SK-N-SH treated with all-trans-retinoic acid at 6 μM for 48 hours (cell line): Measurements from ENCODE around the gene MARVELD1.

Experiments used
- ATAC-seq: fragments of 200-7000 bp; cut with Tn5 transposase; 3 replicates; pipeline ENCODE4 v1.9.1; 2020; ENCODE audit warnings: mild to moderate bottlenecking, moderate library complexity
- ARNTL ChIP-seq: fragments of 450-650 bp; formaldehyde crosslinking; IDR thresholded peaks from 2 replicates; pipeline ENCODE4 v1.5.0; 2020; ENCODE audit warnings: low read depth, mild to moderate bottlenecking, moderate library complexity, borderline replicate concordance
- BACH2 ChIP-seq: fragments of 250-450 bp; sonication (Bioruptor Pico); IDR thresholded peaks from 2 replicates; pipeline ENCODE4 v1.9.0; 2021; ENCODE audit warnings: mild to moderate bottlenecking, borderline replicate concordance
- CSDC2 ChIP-seq: fragments of 250-450 bp; sonication (Bioruptor Pico); IDR thresholded peaks from 2 replicates; pipeline ENCODE4 v1.5.0; 2020; ENCODE audit warnings: mild to moderate bottlenecking, moderate library complexity
- ESRRG ChIP-seq: fragments of 250-450 bp; sonication (Bioruptor Pico); IDR thresholded peaks from 2 replicates; pipeline ENCODE4 v1.6.1; 2021; ENCODE audit warnings: mild to moderate bottlenecking
- GLIS3 ChIP-seq: fragments of 250-450 bp; sonication (Bioruptor Pico); IDR thresholded peaks from 2 replicates; pipeline ENCODE4 v1.5.0; 2020; ENCODE audit warnings: mild to moderate bottlenecking, moderate library complexity
- ISL1 ChIP-seq: fragments of 250-450 bp; sonication (Bioruptor Pico); IDR thresholded peaks from 2 replicates; pipeline ENCODE4 v2.1.2; 2022; ENCODE audit warnings: mild to moderate bottlenecking, moderate library complexity
- OSR1 ChIP-seq: fragments of 250-450 bp; sonication (Bioruptor Pico); IDR thresholded peaks from 2 replicates; pipeline ENCODE4 v1.8.0; 2022; ENCODE audit warnings: moderate library complexity, mild to moderate bottlenecking, inconsistent platforms
- POU6F1 ChIP-seq: fragments of 250-450 bp; sonication (Bioruptor Pico); IDR thresholded peaks from 2 replicates; pipeline ENCODE4 v1.8.0; 2021; ENCODE audit warnings: low read depth, mild to moderate bottlenecking, moderate library complexity, borderline replicate concordance
- RARB ChIP-seq: fragments of 250-450 bp; sonication (Bioruptor Pico); IDR thresholded peaks from 2 replicates; pipeline ENCODE4 v1.8.0; 2021; ENCODE audit warnings: mild to moderate bottlenecking, moderate library complexity
- SNAI2 ChIP-seq: fragments of 250-450 bp; sonication (Bioruptor Pico); IDR thresholded peaks from 2 replicates; pipeline ENCODE4 v1.5.0; 2020; ENCODE audit warnings: mild to moderate bottlenecking, moderate library complexity
- TCF4 ChIP-seq: fragments of 250-450 bp; sonication (Bioruptor Pico); IDR thresholded peaks from 2 replicates; pipeline ENCODE4 v1.8.0; 2021; ENCODE audit warnings: mild to moderate bottlenecking, moderate library complexity, borderline replicate concordance
- TOX ChIP-seq: fragments of 250-450 bp; sonication (Bioruptor Pico); IDR thresholded peaks from 2 replicates; pipeline ENCODE4 v1.8.0; 2021; ENCODE audit warnings: mild to moderate bottlenecking, moderate library complexity, borderline replicate concordance
- TSHZ2 ChIP-seq: fragments of 250-450 bp; sonication (Bioruptor Pico); IDR thresholded peaks from 2 replicates; pipeline ENCODE4 v1.5.0; 2020; ENCODE audit warnings: mild to moderate bottlenecking, moderate library complexity
- ZC3H10 ChIP-seq: fragments of 250-450 bp; sonication (Bioruptor Pico); IDR thresholded peaks from 2 replicates; pipeline ENCODE4 v1.5.1; 2021; ENCODE audit warnings: mild to moderate bottlenecking, moderate library complexity
- ZFP30 ChIP-seq: fragments of 450-650 bp; formaldehyde crosslinking; IDR thresholded peaks from 2 replicates; pipeline ENCODE4 v1.5.0; 2022; ENCODE audit warnings: mild to moderate bottlenecking, moderate library complexity
- ZNF565 ChIP-seq: fragments of 450-650 bp; formaldehyde crosslinking; conservative IDR thresholded peaks from 2 replicates; pipeline ENCODE4 v1.5.0; 2020; ENCODE audit warnings: low read depth, mild to moderate bottlenecking, moderate library complexity
- ZNF70 ChIP-seq: fragments of 450-650 bp; formaldehyde crosslinking; IDR thresholded peaks from 2 replicates; pipeline ENCODE4 v1.5.0; 2020; ENCODE audit warnings: mild to moderate bottlenecking, moderate library complexity
- ZNF8 ChIP-seq: fragments of 450-650 bp; formaldehyde crosslinking; IDR thresholded peaks from 2 replicates; pipeline ENCODE4 v1.5.0; 2020; ENCODE audit warnings: mild to moderate bottlenecking, moderate library complexity
- TF ChIP-seq, protein P1 (sequence below): fragments of 250-450 bp; sonication (Bioruptor Pico); IDR thresholded peaks from 2 replicates; pipeline ENCODE4 v1.5.1; 2020; ENCODE audit warnings: low read depth, mild to moderate bottlenecking, moderate library complexity
- TF ChIP-seq, protein P2 (sequence below): fragments of 250-450 bp; sonication (Bioruptor Pico); IDR thresholded peaks from 2 replicates; pipeline ENCODE4 v1.5.1; 2021; ENCODE audit warnings: mild to moderate bottlenecking, moderate library complexity
- TF ChIP-seq, protein P3 (sequence below): fragments of 250-450 bp; sonication (Bioruptor Pico); IDR thresholded peaks from 2 replicates; pipeline ENCODE4 v1.8.0; 2020; ENCODE audit warnings: mild to moderate bottlenecking, moderate library complexity, borderline replicate concordance

MARVELD1 gene

GRCh38 chr10:97747573-97747972, 34.0 kb downstream of the MARVELD1 start:
- ATAC-seq, result no peak
- TF ChIP-seq CSDC2 (CRISPR knock-in tag) (no peak), ZNF70 (CRISPR knock-in tag) (no peak), ZC3H10 (CRISPR knock-in tag) (no peak), POU6F1 (CRISPR knock-in tag) (no peak), GLIS3 (CRISPR knock-in tag) (no peak), ZNF8 (CRISPR knock-in tag) (no peak), ZFP30 (CRISPR knock-in tag) (no peak), TSHZ2 (CRISPR knock-in tag) (no peak), OSR1 (CRISPR knock-in tag) (no peak), ZNF565 (CRISPR knock-in tag) (no peak), TOX (CRISPR knock-in tag) (no peak), ISL1 (CRISPR knock-in tag) (no peak), BACH2 (CRISPR knock-in tag) (no peak)
- TF ChIP-seq, protein P1, sequence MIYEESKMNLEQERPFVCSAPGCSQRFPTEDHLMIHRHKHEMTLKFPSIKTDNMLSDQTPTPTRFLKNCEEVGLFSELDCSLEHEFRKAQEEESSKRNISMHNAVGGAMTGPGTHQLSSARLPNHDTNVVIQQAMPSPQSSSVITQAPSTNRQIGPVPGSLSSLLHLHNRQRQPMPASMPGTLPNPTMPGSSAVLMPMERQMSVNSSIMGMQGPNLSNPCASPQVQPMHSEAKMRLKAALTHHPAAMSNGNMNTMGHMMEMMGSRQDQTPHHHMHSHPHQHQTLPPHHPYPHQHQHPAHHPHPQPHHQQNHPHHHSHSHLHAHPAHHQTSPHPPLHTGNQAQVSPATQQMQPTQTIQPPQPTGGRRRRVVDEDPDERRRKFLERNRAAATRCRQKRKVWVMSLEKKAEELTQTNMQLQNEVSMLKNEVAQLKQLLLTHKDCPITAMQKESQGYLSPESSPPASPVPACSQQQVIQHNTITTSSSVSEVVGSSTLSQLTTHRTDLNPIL, result no peak
- TF ChIP-seq, all 23 proteins: peak for 0

DNA sequence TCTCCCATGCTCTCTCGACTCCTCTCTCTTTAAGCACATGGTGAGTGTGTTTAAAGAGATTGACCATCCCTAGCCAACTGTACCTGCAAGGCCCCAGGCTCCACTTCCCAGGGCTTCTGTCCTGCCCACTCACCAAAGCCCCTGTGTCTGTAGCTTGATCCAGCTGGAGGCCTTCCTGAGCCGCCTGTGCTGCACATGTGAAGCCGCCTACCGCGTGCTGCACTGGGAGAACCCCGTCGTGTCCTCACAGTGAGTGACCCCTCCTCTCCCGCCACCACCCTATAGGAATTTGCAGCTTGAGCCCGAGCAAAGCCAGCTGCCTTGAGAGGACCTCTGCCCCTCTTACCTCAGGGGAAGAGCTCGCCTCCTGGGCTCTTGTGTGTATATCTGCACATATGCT, 34.6 kb downstream of the MARVELD1 start:
- no peak for ATAC-seq
- TF ChIP-seq TOX (CRISPR knock-in tag), result no peak
- no peak for TF ChIP-seq ARNTL (CRISPR knock-in tag)
- no peak for TF ChIP-seq ESRRG (CRISPR knock-in tag)
- TF ChIP-seq TCF4, result no peak
- TF ChIP-seq ZC3H10 (CRISPR knock-in tag), result no peak
- no peak for TF ChIP-seq OSR1 (CRISPR knock-in tag)
- TF ChIP-seq SNAI2 (CRISPR knock-in tag), result no peak
- TF ChIP-seq, protein P2, sequence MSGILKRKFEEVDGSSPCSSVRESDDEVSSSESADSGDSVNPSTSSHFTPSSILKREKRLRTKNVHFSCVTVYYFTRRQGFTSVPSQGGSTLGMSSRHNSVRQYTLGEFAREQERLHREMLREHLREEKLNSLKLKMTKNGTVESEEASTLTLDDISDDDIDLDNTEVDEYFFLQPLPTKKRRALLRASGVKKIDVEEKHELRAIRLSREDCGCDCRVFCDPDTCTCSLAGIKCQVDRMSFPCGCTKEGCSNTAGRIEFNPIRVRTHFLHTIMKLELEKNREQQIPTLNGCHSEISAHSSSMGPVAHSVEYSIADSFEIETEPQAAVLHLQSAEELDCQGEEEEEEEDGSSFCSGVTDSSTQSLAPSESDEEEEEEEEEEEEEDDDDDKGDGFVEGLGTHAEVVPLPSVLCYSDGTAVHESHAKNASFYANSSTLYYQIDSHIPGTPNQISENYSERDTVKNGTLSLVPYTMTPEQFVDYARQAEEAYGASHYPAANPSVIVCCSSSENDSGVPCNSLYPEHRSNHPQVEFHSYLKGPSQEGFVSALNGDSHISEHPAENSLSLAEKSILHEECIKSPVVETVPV (CRISPR knock-in tag), result no peak
- TF ChIP-seq, protein P3, sequence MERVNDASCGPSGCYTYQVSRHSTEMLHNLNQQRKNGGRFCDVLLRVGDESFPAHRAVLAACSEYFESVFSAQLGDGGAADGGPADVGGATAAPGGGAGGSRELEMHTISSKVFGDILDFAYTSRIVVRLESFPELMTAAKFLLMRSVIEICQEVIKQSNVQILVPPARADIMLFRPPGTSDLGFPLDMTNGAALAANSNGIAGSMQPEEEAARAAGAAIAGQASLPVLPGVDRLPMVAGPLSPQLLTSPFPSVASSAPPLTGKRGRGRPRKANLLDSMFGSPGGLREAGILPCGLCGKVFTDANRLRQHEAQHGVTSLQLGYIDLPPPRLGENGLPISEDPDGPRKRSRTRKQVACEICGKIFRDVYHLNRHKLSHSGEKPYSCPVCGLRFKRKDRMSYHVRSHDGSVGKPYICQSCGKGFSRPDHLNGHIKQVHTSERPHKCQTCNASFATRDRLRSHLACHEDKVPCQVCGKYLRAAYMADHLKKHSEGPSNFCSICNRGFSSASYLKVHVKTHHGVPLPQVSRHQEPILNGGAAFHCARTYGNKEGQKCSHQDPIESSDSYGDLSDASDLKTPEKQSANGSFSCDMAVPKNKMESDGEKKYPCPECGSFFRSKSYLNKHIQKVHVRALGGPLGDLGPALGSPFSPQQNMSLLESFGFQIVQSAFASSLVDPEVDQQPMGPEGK (CRISPR knock-in tag), result no peak
- TF ChIP-seq GLIS3 (CRISPR knock-in tag), result no peak

DNA sequence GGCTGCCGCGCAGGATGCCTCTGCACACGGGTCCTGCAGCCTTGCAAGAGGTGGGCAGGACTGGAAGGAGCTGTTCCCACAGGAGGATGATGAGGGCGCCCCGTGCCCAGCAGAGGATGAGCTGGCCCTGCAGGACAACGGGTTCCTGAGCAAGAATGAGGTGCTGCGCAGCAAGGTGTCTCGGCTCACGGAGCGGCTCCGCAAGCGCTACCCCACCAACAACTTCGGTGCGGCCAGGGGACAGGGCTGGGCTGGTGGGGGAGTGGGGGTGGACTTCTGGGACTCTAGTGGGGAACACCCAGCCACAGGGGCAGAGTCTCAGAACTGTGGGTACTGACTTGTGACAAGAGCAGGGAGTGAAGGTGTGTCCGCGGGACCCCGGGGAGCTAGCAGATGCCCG, 39.4 kb downstream of the MARVELD1 start:
- ATAC-seq, result no peak
- TF ChIP-seq TCF4, result no peak
- TF ChIP-seq, protein P1, result no peak
- TF ChIP-seq GLIS3 (CRISPR knock-in tag), result no peak
- no peak for TF ChIP-seq ISL1 (CRISPR knock-in tag)
- TF ChIP-seq SNAI2 (CRISPR knock-in tag), result no peak
- TF ChIP-seq RARB (CRISPR knock-in tag), result no peak
- no peak for TF ChIP-seq BACH2 (CRISPR knock-in tag)
- TF ChIP-seq, all 23 proteins: peak for 0
